MM.1S (cell line): ENCODE measurements around the gene WDR41.

Source experiments
- DNase-seq: peaks from one replicate; pipeline ENCODE4 v3.0.0-alpha.2; 2015
- H2AFZ ChIP-seq: fragments of 300-600 bp; sonication (generic); 2 replicates; pipeline ENCODE4 v1.6.0; 2016; ENCODE audit warnings: antibody characterized with exemption, low read length
- H3F3A ChIP-seq: fragments of 300-600 bp; sonication (generic); 2 replicates; pipeline ENCODE4 v1.6.1; 2016; ENCODE audit warnings: mild to moderate bottlenecking, antibody characterized with exemption, low read length, moderate library complexity, mixed read lengths; ENCODE audit not compliant: insufficient read depth
- H3K27ac ChIP-seq: fragments of 300-600 bp; sonication (generic); 2 replicates; pipeline ENCODE4 v1.5.1; 2016; ENCODE audit warnings: mild to moderate bottlenecking, low read length
- H3K27me3 ChIP-seq: fragments of 300-600 bp; sonication (generic); replicated peaks from 2 replicates; pipeline ENCODE4 v1.6.0; 2016; ENCODE audit warnings: low read length; ENCODE audit not compliant: insufficient read depth
- H3K36me3 ChIP-seq: fragments of 300-600 bp; sonication (generic); replicated peaks from 2 replicates; pipeline ENCODE4 v1.6.1; 2016; ENCODE audit warnings: mild to moderate bottlenecking, low read length, mixed read lengths; ENCODE audit not compliant: insufficient read depth
- H3K4me1 ChIP-seq: fragments of 300-600 bp; sonication (generic); 2 replicates; pipeline ENCODE4 v1.6.1; 2016; ENCODE audit warnings: low read length, mixed read lengths
- H3K4me2 ChIP-seq: fragments of 300-600 bp; sonication (generic); 2 replicates; pipeline ENCODE4 v1.6.0; 2016; ENCODE audit warnings: low read depth, low read length
- H3K4me3 ChIP-seq: fragments of 300-600 bp; sonication (generic); 2 replicates; pipeline ENCODE4 v1.5.1; 2016; ENCODE audit warnings: low read length, mixed read lengths
- H3K79me2 ChIP-seq: fragments of 300-600 bp; sonication (generic); 2 replicates; pipeline ENCODE4 v1.6.1; 2016; ENCODE audit warnings: mixed run types, low read length, mixed read lengths
- H3K9ac ChIP-seq: fragments of 300-600 bp; sonication (generic); 2 replicates; pipeline ENCODE4 v1.6.1; 2016; ENCODE audit warnings: low read length, mixed read lengths
- H3K9me2 ChIP-seq: fragments of 300-600 bp; sonication (generic); replicated peaks from 2 replicates; pipeline ENCODE4 v1.6.1; 2016; ENCODE audit warnings: mild to moderate bottlenecking, low read length, mixed read lengths; ENCODE audit not compliant: insufficient read depth
- H3K9me3 ChIP-seq: fragments of 300-600 bp; sonication (generic); replicated peaks from 2 replicates; pipeline ENCODE4 v1.6.1; 2016; ENCODE audit warnings: mild to moderate bottlenecking, low read length, mixed read lengths; ENCODE audit not compliant: insufficient read depth
- H4K20me1 ChIP-seq: fragments of 300-600 bp; sonication (generic); 2 replicates; pipeline ENCODE4 v1.6.1; 2016; ENCODE audit warnings: mild to moderate bottlenecking, low read length, moderate library complexity, mixed read lengths; ENCODE audit not compliant: insufficient read depth
- EZH2 ChIP-seq: fragments of 300-600 bp; sonication (generic); optimal IDR thresholded peaks from 2 replicates; pipeline ENCODE3; 2017; ENCODE audit warnings: low read depth, mild to moderate bottlenecking, antibody characterized with exemption, low read length, mixed read lengths
- EZH2phosphoT487 ChIP-seq: fragments of 300-600 bp; sonication (generic); IDR thresholded peaks from 2 replicates; pipeline ENCODE4 v1.6.1; 2018; ENCODE audit warnings: antibody characterized with exemption, low read length
- TF ChIP-seq, protein P1 (sequence below): fragments of 300-600 bp; sonication (generic); IDR thresholded peaks from 2 replicates; pipeline ENCODE4 v1.5.1; 2016; ENCODE audit warnings: antibody characterized with exemption, low read length, mixed read lengths

WDR41 gene

DNA sequence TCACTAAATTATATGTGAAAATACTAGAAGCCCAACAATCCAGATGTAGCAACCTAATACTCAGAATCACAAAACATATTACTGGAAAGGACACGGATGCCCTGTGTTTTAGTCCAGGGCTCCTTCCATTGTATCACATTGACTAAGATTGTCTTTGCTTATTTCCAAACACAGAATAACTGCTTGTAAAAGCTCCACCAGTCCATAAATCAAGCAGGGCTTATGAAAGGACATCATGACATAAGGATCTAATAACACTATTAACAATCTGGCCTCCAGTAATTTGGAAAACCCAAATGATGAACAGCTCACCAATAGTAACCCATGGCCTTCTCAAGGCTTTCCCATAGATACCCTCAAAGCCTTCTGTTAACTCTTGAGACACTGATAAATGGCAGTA is 39.8 kb downstream of the WDR41 start:
- H3K27me3 ChIP-seq, result no peaks in the 10 kb centered on the region
- peaks cover 4% of the 10 kb centered on the region; the same call in 1 of the 2 replicates for H3K4me1 ChIP-seq
- no peak for TF ChIP-seq EZH2
- TF ChIP-seq EZH2phosphoT487, result no peak
- TF ChIP-seq, protein P1, sequence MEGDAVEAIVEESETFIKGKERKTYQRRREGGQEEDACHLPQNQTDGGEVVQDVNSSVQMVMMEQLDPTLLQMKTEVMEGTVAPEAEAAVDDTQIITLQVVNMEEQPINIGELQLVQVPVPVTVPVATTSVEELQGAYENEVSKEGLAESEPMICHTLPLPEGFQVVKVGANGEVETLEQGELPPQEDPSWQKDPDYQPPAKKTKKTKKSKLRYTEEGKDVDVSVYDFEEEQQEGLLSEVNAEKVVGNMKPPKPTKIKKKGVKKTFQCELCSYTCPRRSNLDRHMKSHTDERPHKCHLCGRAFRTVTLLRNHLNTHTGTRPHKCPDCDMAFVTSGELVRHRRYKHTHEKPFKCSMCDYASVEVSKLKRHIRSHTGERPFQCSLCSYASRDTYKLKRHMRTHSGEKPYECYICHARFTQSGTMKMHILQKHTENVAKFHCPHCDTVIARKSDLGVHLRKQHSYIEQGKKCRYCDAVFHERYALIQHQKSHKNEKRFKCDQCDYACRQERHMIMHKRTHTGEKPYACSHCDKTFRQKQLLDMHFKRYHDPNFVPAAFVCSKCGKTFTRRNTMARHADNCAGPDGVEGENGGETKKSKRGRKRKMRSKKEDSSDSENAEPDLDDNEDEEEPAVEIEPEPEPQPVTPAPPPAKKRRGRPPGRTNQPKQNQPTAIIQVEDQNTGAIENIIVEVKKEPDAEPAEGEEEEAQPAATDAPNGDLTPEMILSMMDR, result no peak
- H3K27ac ChIP-seq, result no peak overlapping the region
- no peak overlapping the region for H3K4me2 ChIP-seq
- no peaks in the 10 kb centered on the region for H3K9me3 ChIP-seq
- H3K9ac ChIP-seq, result no peak overlapping the region
- no peak for DNase-seq
- H3K9me2 ChIP-seq, result no peaks in the 10 kb centered on the region
- no peaks in the 10 kb centered on the region for H3K36me3 ChIP-seq
- no peak overlapping the region for H2AFZ ChIP-seq
- no peak overlapping the region for H3K4me3 ChIP-seq
- no peaks in the 10 kb centered on the region for H3F3A ChIP-seq
- H3K79me2 ChIP-seq, result no peaks in the 10 kb centered on the region
- no peaks in the 10 kb centered on the region for H4K20me1 ChIP-seq

DNA sequence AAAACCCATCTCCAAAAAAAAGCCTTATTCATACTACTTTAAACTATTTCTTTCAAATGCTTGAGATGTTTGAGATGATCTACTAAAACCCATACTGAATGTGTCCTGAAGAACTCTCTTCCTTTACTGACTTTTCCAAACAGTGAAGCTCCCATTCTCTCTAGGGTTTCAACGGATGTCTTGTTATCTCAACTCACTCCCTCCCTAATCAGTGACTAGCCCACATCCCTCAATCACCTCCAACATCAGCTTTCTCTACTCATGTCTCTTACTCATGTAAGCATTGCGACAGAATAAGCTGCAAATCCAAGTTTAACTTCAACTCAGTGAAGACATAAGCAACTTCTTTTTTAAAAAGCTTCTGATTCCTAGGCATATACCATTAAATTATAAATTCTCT is 42.1 kb downstream of the WDR41 start:
- DNase-seq, result no peak
- H3K27ac ChIP-seq, result no peak overlapping the region
- H3F3A ChIP-seq, result no peaks in the 10 kb centered on the region
- no peaks in the 10 kb centered on the region for H3K79me2 ChIP-seq
- H3K4me1 ChIP-seq, result peaks cover 4% of the 10 kb centered on the region; the same call in 1 of the 2 replicates
- no peak overlapping the region for H3K9ac ChIP-seq
- no peaks in the 10 kb centered on the region for H3K9me2 ChIP-seq
- no peak for TF ChIP-seq EZH2
- no peaks in the 10 kb centered on the region for H3K36me3 ChIP-seq
- no peaks in the 10 kb centered on the region for H3K9me3 ChIP-seq
- H3K4me2 ChIP-seq, result no peak overlapping the region
- no peaks in the 10 kb centered on the region for H4K20me1 ChIP-seq
- H3K4me3 ChIP-seq, result no peak overlapping the region
- no peaks in the 10 kb centered on the region for H3K27me3 ChIP-seq
- no peak overlapping the region for H2AFZ ChIP-seq

DNA sequence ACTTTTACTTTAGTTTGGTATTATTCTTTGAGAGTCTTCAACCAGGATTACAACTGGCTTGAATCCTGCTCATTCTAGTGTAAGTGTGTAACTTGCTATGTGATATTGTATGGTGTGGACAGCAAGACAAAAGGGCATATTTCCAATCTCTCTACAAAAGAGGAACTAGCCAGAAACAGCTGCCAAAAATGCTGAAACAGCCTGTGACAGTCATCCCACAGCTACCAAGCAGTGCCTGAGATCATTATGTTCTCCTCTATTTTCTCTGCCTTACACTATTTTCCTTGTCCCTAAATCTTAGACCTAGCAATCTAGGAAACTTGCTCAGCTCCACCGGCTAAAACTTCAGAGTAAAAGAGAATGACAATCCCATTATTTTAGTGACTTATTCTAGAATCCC is 42.8 kb downstream of the WDR41 start:
- TF ChIP-seq EZH2 (no peak), EZH2phosphoT487 (no peak)
- TF ChIP-seq, protein P1, result no peak
- Histone ChIP-seq H3K9ac (no peak overlapping the region), H3K27me3 (no peaks in the 10 kb centered on the region), H3K36me3 (no peaks in the 10 kb centered on the region), H3K27ac (no peak overlapping the region), H3K4me3 (no peak overlapping the region), H3K9me3 (no peaks in the 10 kb centered on the region), H3K79me2 (no peaks in the 10 kb centered on the region), H3K4me2 (no peak overlapping the region), H3K4me1 (peaks cover 4% of the 10 kb centered on the region; the same call in 1 of the 2 replicates), H3F3A (no peaks in the 10 kb centered on the region), H4K20me1 (no peaks in the 10 kb centered on the region), H3K9me2 (no peaks in the 10 kb centered on the region), H2AFZ (no peak overlapping the region)
- DNase-seq, result no peak

DNA sequence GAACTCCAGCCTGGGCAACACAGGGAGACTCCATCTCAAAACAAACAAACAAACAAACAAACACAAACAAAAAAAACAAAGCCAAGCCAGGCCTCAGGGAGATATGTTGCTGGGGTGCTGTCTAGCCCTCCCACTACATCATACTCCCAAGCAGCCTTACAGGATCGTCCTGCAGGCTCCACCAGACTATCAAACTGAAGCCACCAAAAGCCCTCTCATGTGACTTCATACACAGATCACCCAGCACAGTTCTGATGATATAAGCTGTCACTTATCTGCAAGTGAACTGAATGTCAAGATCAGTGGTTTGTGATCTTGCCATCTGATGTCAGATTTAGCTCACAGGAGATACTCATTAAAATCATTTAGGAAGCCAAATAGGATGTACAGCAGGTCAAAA is 43.3 kb downstream of the WDR41 start:
- H3K27ac ChIP-seq, result no peak overlapping the region
- H3K9ac ChIP-seq, result no peak overlapping the region
- H3F3A ChIP-seq, result no peaks in the 10 kb centered on the region
- no peaks in the 10 kb centered on the region for H3K79me2 ChIP-seq
- no peaks in the 10 kb centered on the region for H3K9me3 ChIP-seq
- H3K4me1 ChIP-seq, result peaks cover 4% of the 10 kb centered on the region; the same call in 1 of the 2 replicates
- H3K36me3 ChIP-seq, result no peaks in the 10 kb centered on the region
- no peak for DNase-seq
- no peak overlapping the region for H3K4me3 ChIP-seq
- H2AFZ ChIP-seq, result no peak overlapping the region
- no peak for TF ChIP-seq EZH2phosphoT487
- no peak for TF ChIP-seq EZH2
- TF ChIP-seq, protein P1, result no peak
- H3K4me2 ChIP-seq, result no peak overlapping the region
- no peaks in the 10 kb centered on the region for H3K9me2 ChIP-seq
- H4K20me1 ChIP-seq, result no peaks in the 10 kb centered on the region
- H3K27me3 ChIP-seq, result no peaks in the 10 kb centered on the region
